Right lobe of liver (tissue), 6 donors: ENCODE measurements around the gene CADM2. TPM values are rescaled to one million over a fixed set of nuclear protein-coding genes. Genes with fewer than 3 reads are reported as not detected.

Source experiments
- ATAC-seq, 4 donors: fragments of 200-7000 bp; cut with Tn5 transposase; one replicate each; pipeline ENCODE4 v1.9.1; 2020; ENCODE audit warnings: mild to moderate bottlenecking in 4 of 4, moderate library complexity in 4 of 4
- DNase-seq, 3 donors: peaks; one replicate each; pipeline ENCODE4 v3.0.0-alpha.2; 2020
- H3K27ac ChIP-seq, 3 donors: fragments of 200-600 bp; one replicate each; pipeline ENCODE4 v1.8.0; 2022
- H3K27me3 ChIP-seq, 2 donors: fragments of 200-600 bp; one replicate each; pipeline ENCODE4 v1.8.0; 2022
- H3K36me3 ChIP-seq, 4 donors: fragments of 200-600 bp; sonication (generic) in 1 of 4; one replicate each; pipeline versions ENCODE4 v1.5.1 to v1.8.0; 2017 to 2022; ENCODE audit warnings: control low read depth in 1 of 4
- H3K4me1 ChIP-seq, 4 donors: fragments of 200-600 bp; sonication (generic) in 1 of 4; one replicate each; pipeline versions ENCODE4 v1.5.1 to v1.8.0; 2017 to 2022; ENCODE audit warnings: control low read depth in 1 of 4
- H3K4me3 ChIP-seq, 3 donors: fragments of 200-600 bp; one replicate each; pipeline ENCODE4 v1.8.0; 2022
- H3K9me3 ChIP-seq, 4 donors: fragments of 200-600 bp; sonication (generic) in 1 of 4; one replicate each; pipeline versions ENCODE4 v1.5.1 to v1.8.0; 2017 to 2022; ENCODE audit warnings: control low read depth in 1 of 4
- POLR2A ChIP-seq: fragments of 450-650 bp; IDR thresholded peaks from one replicate; pipeline ENCODE4 v1.6.1; 2017; ENCODE audit warnings: antibody characterized with exemption, mild to moderate bottlenecking
- WGBS: methylation state at CpG from one replicate; pipeline ENCODE4 v1.1.6; 2018; ENCODE audit warnings: low coverage, low lambda C conversion rate; ENCODE audit not compliant: insufficient coverage; ENCODE audit errors: missing lambda C conversion rate; 5-methylcytosine and 5-hydroxymethylcytosine counted together
- intact Hi-C, 2 donors: fragments of 100-400 bp; cut with DNase I; formaldehyde crosslinking; loops; one replicate each; pipeline versions ENCODE4 v1.11.2 to v1.14.1; 2022
- total RNA-seq, 6 experiments: library from RNA; depleted of rRNA in 2 of 6; stranded (reverse); fragments of >200 nt in 2 of 6; fragmentation: NEBNext Ultra II Directional in 3 of 6; extraction: Animal tissue kit (Norgen Biotek cat#: 25700) in 3 of 6; gene quantifications; one replicate each; pipeline versions ENCODE4 v1.1.0 to v1.2.4, GENCODE V29; 2016 to 2023
- TF ChIP-seq, protein P1 (sequence below), 4 donors: fragments of 200-600 bp in 3 of 4; fragments of 450-650 bp in 1 of 4; IDR thresholded peaks; one replicate each; pipeline versions ENCODE4 v1.5.1 to v1.8.0; 2016 to 2022; ENCODE audit warnings: antibody characterized with exemption in 4 of 4, mild to moderate bottlenecking in 2 of 4
- donor health status: DM: no; HTN: yes; CAD: no.
- donor health status: DM: no; HTN: no; CAD: no.
- donor health status: DM: no; HTN: no; CAD: no.
- donor health status: DM: no; HTN: yes; CAD: no.
- donor health status: DM: no; HTN: yes; CAD: no.

CADM2 gene
- total RNA-seq, 6 experiments from 2014 or later, result under 0.01 to 1.7 (median 0.15) TPM

DNA sequence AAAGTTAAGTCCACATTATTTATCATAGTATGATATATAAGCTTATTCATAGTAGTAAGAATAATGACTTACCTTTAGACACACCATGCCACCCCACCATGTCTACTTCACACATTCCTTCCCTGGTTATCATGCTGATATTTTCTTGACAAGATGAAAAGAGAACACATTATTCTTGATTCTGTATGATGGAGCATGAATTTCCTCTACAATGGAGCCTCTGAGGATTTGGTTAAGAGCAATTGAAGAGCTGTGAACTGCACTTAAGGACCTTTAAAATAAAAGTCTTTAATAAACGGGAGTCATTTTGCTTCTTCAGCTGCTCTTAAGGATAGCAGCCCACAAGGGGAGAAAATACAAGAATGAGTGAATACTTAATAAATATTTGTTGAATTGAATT is 226.7 kb downstream of the CADM2 start:
- 19% methylated on average over 1 of the region's 1 CpG for WGBS
- no peaks in the 10 kb centered on the region for H3K4me1 ChIP-seq
- H3K27ac ChIP-seq, result no peak overlapping the region
- no peaks in the 10 kb centered on the region for H3K27me3 ChIP-seq
- ATAC-seq (no peak), DNase-seq (no peak)
- H3K4me3 ChIP-seq, result no peak overlapping the region
- no peaks in the 10 kb centered on the region for H3K9me3 ChIP-seq
- intact Hi-C loops, result no loop called here
- H3K36me3 ChIP-seq, result no peaks in the 10 kb centered on the region
- TF ChIP-seq, protein P1, sequence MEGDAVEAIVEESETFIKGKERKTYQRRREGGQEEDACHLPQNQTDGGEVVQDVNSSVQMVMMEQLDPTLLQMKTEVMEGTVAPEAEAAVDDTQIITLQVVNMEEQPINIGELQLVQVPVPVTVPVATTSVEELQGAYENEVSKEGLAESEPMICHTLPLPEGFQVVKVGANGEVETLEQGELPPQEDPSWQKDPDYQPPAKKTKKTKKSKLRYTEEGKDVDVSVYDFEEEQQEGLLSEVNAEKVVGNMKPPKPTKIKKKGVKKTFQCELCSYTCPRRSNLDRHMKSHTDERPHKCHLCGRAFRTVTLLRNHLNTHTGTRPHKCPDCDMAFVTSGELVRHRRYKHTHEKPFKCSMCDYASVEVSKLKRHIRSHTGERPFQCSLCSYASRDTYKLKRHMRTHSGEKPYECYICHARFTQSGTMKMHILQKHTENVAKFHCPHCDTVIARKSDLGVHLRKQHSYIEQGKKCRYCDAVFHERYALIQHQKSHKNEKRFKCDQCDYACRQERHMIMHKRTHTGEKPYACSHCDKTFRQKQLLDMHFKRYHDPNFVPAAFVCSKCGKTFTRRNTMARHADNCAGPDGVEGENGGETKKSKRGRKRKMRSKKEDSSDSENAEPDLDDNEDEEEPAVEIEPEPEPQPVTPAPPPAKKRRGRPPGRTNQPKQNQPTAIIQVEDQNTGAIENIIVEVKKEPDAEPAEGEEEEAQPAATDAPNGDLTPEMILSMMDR (IDR thresholded peaks at IDR 0.05), result no peak
- no peak for TF ChIP-seq POLR2A

DNA sequence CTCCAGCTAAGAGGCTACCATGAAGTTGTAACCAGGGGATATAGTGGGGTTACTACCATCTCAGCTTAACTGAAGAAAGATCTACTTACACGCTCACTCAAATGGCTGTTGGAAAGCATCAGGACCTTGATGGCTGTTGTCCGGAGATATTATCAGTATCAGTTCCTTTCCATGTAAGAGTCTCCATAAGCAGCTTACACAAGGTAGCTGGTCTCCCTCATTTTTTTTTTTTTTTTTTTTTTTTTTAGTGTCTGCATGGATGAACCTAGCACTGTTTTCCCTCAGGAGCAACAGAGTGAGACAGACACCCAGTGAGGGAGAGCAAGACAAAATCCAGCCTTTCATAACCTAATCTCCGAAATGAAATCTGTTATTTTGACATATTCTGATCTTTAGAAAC is 230.9 kb downstream of the CADM2 start:
- 74% methylated on average over 3 of the region's 3 CpGs for WGBS
- H3K9me3 ChIP-seq, result no peaks in the 10 kb centered on the region
- no peak overlapping the region for H3K27ac ChIP-seq
- no peaks in the 10 kb centered on the region for H3K27me3 ChIP-seq
- DNase-seq (no peak), ATAC-seq (no peak)
- H3K4me1 ChIP-seq, result no peaks in the 10 kb centered on the region
- H3K4me3 ChIP-seq, result no peak overlapping the region
- H3K36me3 ChIP-seq, result no peaks in the 10 kb centered on the region
- intact Hi-C loops, result no loop called here
- TF ChIP-seq, protein P1 (IDR thresholded peaks at IDR 0.05), result no peak
- TF ChIP-seq POLR2A, result no peak

DNA sequence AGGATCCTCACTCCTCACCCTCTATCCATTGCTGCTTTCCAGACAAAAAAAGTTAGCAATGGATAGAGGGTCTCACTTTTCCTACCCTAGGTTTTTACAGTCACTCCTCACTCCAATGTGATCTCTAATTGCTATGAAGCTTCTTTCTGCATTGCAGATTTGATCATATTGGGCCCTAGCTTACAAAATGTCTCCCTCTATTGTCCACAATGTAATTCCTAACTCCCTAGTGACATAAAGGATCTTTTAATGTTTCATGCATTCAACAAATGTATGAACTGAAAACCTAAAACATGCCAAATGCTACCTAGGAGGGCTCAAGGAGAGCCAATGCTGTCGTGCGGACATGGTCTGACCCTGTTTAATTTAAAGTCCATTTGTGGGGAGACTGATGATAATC is 234.8 kb downstream of the CADM2 start:
- intact Hi-C loops, result no loop called here
- Histone ChIP-seq H3K9me3 (no peaks in the 10 kb centered on the region), H3K27ac (no peak overlapping the region), H3K4me1 (no peaks in the 10 kb centered on the region), H3K36me3 (no peaks in the 10 kb centered on the region), H3K4me3 (no peak overlapping the region), H3K27me3 (no peaks in the 10 kb centered on the region)
- DNase-seq (no peak), ATAC-seq (no peak)
- TF ChIP-seq, protein P1 (IDR thresholded peaks at IDR 0.05), result peak in 3 of 4 donors; percentile 1 to 26 (median 20)
- TF ChIP-seq POLR2A, result no peak
- WGBS, result 60% methylated on average over 2 of the region's 2 CpGs

DNA sequence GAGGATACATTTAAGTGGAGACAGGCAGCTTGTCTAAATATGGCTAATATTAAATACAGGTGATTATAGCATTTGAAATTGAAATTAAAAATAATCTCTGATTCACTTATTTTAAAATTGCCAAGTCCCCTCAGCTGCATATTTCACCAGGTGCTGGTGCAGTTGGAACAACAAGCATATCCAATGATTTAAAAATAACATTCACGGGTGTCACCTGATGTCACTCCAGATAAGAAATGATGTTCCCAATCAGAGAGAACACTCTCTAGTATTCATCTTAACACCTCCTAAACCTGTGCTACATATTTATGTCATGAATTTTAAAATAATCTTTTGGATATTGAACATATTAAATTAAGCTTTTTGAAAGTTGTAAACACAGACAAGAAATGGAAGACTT is 249.9 kb downstream of the CADM2 start:
- no peak for TF ChIP-seq POLR2A
- TF ChIP-seq, protein P1 (IDR thresholded peaks at IDR 0.05), result no peak
- WGBS, result 57% methylated on average over 1 of the region's 1 CpG
- Histone ChIP-seq H3K27me3 (peaks cover 0 to 4% of the 10 kb centered on the region in 2 donors), H3K27ac (no peak overlapping the region), H3K4me3 (no peak overlapping the region), H3K9me3 (no peaks in the 10 kb centered on the region), H3K4me1 (no peaks in the 10 kb centered on the region), H3K36me3 (no peaks in the 10 kb centered on the region)
- intact Hi-C loops, result no loop called here
- DNase-seq, result no peak
- no peak for ATAC-seq

DNA sequence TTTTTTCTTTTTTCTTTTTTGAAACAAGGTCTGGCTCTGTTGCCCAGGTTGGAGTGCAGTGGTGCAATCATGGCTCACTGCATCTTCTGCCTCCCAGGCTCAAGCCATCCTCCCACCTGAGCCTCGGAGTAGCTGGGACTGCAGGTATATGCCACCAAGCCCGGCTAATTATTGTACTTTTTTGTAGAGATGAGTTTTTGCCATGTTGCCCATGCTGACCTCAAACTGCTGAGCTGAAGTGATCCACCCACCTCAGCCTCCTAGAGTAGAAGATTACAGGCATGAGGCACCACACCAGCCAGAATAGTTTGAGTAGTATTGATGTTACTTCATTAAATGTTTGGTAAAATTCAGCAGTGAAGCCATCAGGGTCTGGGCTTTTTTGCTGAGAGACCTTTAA is 251.8 kb downstream of the CADM2 start:
- H3K4me3 ChIP-seq, result no peak overlapping the region
- no peak overlapping the region for H3K27ac ChIP-seq
- ATAC-seq (no peak), DNase-seq (no peak)
- no peaks in the 10 kb centered on the region for H3K4me1 ChIP-seq
- no peaks in the 10 kb centered on the region for H3K27me3 ChIP-seq
- intact Hi-C loops, result no loop called here
- H3K36me3 ChIP-seq, result no peaks in the 10 kb centered on the region
- TF ChIP-seq, protein P1 (IDR thresholded peaks at IDR 0.05), result no peak
- TF ChIP-seq POLR2A, result no peak
- WGBS, result 31% methylated on average over 2 of the region's 2 CpGs
- no peaks in the 10 kb centered on the region for H3K9me3 ChIP-seq
